Dedifferentiated amniotic fluid mesenchymal stem cell (primary cell): Measurements from ENCODE around the gene BCL2L1.

Source experiments
- DNase-seq: peaks from one replicate; pipeline ENCODE4 v3.0.0-alpha.2; 2016; ENCODE audit errors: extremely low spot score

The BCL2L1 gene

DNA sequence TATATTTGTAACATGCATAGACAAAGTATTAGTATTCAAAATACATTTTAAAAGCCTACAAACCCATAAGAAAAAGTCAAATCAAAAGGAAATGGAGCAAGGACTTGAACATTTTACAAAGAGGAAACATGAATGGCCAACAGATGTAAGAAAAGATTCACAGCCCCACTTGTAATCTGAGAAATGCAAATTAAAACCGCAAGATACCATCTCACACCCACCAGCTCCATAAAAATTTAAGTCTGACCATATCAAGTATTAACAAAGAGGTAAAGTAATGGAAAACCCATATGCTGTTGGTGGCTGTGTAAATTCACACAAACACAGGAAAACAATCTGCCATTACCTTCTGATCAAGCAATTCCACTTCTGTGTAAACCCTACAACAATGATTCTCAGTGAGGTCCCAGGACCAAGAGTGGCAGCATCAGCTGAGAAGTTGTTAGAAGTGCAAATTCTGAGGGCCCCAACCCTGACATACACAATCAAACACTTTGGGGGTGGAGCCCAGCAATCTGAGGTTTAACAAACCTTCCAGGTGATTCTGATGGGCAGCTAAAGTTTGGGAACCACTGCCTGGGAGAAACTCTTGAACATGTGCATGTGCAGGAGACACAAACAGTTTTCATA, 30.9 kb downstream of the BCL2L1 start:
- DNase-seq = no peak

DNA sequence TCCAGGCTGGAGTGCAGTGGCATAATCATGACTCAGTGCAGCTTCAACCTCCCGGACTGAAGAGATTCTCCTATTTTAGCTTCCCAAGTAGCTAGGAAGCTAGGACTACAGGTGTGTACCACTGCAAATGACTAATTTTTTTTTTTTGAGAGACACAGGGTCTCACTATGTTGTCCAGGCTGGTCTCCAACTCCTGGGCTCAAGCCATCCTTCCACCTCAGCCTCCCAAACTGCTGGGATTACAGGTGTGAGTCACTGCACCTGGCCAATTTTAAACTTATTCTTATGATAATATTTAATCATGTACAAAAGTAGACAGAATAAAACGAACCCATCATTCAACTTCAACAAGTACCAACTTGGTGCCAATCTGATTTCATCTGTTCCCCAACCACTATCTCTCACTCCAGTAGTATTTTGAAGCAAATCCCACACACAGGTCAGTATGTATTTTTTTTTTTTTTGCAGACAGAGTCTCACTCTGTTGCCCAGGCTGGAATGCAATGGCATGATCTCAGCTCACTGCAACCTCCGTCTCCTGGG, 32.5 kb downstream of the BCL2L1 start:
- no peak for DNase-seq

DNA sequence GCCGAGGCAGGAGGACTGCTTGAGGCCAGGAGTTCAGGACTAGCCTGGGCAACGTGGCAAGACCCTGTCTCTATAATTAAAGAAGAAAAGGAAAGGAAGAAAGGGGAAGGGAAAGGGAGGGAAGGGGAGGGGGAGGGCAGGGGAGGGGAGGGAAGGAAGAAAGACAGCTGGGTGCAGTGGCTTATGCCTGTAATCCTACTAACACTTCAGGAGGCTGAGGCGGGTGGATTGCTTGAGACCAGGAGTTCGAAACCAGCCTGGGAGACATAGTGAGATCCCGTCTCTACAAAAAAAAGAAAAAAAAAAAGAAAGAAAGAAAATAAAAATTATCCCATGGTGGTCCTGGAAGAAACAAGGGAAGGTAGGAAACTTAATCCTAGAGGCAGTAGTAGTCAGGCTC, 33.5 kb downstream of the BCL2L1 start:
- DNase-seq = no peak

DNA sequence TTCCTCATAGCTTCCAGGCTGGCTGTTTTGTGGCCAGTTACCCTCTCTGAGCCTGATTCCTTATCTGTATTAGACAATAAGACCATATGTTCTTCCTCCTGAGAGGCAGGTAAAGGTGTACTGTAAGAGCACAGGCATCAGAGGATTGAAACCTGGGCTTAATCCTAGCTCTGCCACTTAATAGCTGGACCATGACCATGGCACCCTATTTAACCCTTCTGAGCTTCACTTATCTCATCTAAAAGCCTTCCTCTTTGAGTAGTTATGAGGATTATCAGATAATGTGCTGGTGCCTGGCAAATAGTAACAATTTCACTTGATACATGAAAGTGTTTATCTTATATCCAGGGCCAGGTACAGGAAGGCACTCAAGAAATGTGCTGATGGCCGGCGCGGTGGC, 34.9 kb downstream of the BCL2L1 start:
- no peak for DNase-seq

DNA sequence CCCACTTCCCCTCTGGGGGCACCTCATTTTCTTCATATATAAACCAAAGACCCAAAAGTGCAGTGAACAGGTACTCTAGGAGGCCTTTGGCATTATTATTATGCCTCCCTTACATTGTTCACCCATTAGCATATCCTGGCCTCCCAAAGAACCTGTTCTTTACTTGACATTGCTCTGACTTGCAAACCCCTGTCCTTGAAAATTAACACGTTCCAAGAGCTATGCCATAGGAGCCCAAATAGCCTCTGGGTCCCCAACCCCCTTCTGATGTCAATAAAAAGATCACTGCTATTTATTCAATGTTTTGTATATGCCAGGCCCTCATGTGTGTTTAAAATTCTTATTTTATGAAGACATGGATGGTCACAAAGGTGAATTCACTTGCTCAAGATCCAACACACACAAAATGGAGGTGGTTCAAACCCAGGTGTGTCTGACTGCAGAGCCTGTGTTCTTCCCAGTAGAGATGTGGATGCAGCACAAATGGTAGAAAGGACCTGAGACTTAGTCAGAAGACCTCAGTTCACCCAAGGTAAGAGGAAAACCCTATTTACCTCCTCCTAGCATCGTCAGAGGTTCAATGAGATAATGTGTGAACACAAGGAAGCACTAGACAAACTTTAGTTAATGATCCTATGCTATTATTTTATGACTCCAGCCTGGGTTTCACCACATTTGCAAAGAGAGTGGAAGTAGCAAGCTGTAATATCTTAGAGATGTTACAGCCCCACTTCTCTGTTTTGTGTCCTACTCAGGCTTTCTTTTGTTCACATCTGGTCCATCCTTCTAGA, 36.6 kb downstream of the BCL2L1 start:
- DNase-seq = no peak

DNA sequence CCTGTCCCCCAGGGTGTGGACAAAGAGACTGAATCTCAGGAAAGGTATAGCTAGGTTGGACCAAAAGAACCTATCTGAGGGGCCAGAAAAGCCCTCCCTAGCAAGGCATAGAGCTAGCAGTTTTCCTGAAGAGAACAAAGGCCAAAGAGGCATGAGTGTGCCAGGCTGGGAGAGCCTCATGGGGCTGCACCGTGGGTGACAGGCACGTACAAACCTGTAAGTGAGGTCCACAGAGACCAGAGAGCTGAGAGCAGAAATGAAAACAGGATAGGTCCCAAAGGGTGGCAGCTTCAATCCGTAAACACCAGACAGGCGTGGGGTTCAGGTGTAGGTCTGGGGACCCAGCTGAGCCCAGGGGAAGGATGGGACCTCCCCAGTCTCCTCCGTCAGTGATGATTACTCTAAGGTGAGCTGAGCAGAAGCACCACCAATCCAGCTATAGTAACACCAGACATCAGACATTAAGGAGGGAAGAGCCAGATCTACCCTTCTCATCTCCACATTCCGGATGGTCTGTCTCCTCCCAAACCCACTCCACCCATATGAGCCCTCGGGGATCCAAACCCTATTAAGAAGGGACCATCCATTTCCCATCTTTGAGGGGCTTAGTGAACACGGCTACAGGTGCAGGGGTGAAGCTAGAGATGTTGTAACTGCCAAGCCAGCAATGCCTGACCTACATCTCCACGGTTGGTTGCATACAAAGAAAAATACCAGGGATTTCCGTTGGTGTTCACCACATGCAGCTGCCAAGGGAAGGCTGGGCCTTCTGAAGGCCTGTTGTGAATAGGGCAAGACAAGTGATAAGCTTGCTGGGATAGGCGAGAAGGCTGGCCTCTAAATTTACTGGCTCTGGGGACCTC, 38.3 kb downstream of the BCL2L1 start:
- no peak for DNase-seq

DNA sequence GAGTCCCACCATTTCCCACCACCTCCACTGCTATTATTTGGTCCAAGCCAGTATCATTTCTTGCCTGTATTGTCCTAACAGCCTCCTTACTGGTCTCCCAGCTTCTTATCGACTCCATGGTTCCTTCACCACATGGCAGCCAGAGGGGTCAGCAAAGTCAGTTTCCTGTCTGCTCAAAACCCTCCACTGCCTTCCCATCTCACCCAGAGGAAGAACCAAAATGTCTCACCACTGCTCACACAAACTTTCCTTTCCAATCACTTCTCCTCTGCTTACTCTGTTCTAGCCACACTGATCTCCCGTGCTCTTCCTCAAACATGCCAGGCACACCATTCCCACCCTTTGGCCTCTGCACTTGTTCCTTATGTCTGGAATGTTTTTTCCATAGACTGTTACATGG, 39.7 kb downstream of the BCL2L1 start:
- no peak for DNase-seq

DNA sequence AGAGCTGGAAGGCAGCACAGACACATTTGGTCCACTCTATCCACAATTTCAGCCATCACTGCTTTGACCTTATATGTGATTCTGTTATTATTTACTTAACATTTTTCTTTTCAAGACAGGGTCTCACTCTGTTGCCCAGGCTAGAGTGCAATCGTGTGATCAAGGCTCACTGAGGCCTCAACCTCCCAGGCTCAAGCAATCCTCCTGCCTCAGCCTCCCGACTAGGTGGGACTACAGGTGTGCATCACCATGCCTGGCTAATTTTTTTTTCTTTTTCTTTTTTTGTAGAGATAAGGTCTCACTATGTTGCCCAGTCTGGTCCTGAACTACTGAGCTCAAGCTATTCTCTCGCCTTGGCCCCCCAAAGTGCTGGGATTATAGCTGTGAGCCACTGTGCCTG, 40.3 kb downstream of the BCL2L1 start:
- no peak for DNase-seq

DNA sequence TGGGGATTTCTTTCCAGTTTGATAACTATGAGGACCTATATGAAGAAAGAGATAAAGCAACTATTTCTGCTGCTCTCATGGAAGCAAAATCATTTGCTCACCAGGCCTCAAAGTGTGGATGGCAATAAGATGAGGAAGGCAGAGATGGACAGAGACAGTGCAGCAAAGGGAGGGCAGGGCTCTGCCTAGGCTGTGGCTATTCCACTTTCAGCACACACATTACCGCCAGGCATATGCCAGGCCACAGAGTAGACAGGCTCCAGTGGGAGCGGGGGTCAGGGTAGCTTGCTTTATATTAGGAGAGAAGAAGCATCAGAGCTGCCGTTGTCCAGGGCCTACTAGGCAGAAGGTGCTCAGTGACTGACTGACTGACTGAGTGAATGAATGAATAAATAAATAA, 40.9 kb downstream of the BCL2L1 start:
- DNase-seq = no peak

DNA sequence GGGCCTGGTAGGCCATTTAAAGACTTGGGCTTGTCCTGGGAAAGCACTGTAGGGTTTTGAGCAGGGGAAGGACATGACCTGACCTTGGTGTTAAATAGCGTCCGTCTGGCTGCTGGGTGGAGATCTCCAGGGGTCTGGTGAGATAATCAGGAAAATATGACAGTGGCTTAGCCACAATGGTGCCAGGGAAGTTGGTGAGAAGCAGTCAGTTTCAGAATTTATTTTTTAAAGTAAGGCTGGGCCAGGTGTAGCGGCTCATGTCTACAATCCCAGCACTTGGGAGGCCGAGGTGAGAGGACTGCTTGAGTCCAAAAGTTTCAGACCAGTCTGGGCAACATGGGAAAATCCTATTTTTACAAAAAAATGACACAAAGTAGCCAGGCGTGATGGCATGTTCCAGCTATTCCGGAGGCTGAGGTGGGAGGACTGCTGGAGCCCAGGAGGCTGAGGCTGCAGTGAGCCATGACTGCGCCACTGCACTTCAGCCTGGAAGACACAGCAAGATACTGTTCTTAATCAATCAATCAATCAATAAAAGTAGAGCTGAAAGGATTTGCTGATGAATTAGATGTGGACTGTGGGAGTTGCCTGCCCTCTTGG, 41.4 kb downstream of the BCL2L1 start:
- DNase-seq = no peak

DNA sequence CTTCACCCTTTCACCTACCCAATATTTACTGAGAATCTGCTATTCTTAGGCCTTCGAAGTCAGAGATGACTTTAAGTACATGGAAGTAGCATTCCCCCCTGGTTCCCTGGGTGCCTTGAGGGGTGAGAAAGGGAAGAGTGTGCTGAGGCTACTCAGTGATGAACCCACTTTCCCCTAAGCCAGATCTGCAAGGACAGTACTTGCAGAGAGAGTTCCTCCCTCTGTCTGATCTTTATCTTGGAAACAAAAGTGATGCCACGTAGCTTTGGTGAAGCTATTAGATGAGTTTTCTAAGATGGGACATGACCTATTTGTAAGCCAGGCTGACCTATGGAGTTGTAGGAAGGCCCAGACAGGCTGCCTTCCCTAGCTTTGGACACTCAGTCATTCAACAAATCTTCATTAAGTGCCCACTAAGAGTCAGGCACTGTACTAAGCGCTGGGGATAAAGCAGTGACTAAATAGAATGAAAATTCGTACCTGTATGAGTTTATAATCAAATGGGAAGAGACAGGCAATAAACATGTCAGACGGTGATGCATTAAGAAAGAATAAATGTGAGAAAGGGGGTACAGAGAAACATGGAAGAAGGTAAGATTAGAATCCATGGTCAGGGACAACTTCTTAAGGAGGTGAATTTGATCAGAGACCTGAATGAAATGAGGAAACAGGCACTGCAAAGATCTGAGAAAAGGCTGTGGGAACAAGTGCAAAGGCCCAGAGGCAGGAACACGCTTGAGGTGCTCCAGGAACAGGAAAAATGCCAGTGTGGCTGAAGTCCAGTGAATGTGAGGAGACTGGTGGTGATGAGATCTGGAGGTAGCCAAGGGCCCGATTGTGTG, 42.2 kb downstream of the BCL2L1 start:
- DNase-seq = no peak

DNA sequence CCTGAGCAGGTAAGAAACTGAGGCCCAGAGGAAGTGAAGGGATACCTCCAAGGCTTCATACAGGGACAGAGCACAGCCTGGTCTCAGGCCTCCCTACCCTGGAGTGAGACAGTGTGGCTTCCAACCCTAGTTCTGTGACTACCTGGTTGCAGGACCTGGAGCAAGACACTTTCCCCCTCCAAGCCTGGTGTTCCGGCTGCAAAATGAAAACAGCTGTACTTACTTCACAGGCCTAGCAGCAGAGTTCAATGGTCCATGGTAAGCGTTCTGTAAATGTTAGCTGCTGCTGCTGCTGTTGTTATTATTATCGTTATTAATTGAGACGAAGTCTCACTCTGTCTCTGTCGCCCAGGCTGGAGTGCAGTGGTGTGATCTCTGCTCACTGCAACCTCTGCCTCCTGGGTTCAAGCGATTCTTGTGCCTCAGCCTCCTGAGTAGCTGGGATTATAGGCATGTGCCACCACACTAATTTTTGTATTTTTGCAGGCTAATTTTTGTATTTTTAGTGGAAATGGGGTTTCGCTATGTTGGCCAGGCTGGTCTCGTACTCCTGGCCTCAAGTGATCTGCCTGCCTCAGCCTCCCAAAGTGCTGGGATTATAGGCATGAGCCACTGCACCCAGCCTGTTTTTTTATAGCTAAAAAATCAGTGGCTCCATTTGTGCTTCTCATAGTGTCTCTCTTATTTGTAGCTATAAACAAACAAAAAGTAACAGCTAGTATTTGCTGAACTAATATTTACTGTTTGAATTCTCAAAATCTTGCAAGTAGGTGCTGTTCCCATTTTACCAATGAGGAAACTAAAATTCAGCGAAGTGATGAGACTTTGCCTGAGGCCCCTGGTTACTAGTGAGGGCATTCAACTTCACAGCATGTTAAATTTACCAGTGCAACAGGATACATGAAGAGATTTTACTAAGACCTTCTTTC, 43.0 kb downstream of the BCL2L1 start:
- DNase-seq = no peak

DNA sequence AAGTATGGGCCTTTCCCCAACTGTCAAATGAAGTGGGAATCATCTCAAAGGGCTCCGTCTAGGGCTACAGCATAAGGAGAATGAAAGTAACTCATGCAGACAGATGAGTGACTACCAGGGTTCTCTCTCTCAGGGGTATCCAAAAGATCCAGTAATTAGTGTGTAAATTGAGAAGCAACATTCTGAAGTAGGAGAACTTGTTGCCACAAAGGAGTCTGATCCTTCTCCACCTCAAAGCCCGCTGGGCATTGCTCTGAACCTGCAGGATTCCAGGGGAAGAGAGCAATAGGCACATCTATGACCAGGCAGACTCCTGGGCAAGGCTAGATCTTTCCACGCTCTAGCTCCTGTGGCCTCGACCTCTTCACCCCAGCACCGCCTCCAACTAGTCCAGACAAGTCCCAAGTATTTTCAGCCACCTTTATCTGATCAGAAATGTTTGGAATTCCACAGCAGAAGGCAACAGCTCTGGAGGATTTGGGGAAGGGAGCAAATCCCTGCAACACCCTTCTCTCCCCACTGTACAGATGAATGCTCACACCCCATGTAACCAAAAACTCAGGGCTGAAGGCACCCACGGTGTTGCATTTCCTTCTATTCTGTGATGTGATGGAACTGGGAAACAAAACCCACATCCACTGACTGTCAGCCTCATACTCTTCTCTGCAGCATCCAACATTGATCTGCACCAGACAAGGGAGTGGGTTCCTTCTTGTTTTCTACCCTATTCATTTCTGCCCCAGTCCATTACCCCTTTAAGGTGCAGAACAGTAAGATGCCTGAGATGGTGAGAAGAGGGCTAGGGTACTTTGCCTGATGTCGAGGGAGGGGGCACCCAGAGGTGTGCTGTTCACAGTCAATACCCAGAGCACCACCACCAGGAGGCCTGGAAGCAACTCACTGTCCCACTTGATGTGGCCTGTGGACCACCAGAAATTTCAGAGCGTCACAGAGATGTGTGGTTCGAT, 44.0 kb downstream of the BCL2L1 start:
- DNase-seq = peak; percentile 18

DNA sequence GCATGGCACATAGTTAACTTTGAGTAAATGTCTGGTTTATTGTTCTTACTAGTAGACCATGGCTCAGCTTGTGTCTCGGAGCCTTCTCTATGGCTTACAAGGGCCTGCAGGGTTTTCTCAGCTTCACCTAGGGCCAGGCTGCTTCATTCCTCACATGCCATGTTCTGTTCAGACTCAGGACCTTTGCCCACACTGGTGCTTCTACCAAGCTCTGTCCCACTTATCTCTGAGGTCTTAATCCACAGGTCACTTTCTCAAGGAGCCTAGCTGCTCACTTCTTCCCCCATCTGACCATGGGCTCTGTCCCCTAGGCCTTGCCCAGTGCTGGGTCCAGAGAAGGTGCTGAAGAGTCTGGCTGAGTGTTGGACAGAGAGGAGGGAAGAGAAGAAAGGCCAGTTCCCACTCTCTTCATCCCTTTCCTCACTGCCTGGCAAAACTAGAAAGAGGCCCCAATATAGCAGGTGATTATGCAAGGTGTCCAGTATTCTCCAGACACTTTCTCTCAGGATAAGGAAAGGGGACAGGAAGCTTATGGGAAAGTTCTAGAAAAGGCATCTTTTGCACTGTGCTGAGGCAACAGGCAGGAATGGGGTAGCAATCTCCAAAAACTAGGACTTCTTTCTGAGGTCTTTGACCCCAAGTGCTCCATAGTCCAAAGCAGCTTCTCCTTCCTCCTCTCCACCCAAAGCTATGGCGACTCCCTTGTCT, 45.0 kb downstream of the BCL2L1 start:
- no peak for DNase-seq

DNA sequence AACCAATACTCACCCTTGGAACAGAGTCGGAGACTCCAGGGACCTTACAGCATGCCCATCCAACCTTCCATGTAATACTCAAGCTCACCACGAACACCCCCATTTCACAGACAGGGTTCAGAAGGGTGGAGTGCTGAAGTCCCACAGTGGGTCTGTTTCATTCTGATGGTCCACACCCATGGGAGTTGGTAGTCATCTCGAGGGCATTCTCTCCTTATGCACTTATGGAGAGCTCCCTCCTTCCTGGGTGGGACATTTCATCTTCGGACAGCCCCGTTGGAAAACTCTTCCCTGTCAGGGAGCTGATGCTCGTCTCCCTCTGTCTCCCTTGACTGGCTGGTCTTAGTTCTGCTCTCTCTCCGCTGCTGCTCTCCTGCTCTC, 46.1 kb downstream of the BCL2L1 start:
- DNase-seq = no peak

DNA sequence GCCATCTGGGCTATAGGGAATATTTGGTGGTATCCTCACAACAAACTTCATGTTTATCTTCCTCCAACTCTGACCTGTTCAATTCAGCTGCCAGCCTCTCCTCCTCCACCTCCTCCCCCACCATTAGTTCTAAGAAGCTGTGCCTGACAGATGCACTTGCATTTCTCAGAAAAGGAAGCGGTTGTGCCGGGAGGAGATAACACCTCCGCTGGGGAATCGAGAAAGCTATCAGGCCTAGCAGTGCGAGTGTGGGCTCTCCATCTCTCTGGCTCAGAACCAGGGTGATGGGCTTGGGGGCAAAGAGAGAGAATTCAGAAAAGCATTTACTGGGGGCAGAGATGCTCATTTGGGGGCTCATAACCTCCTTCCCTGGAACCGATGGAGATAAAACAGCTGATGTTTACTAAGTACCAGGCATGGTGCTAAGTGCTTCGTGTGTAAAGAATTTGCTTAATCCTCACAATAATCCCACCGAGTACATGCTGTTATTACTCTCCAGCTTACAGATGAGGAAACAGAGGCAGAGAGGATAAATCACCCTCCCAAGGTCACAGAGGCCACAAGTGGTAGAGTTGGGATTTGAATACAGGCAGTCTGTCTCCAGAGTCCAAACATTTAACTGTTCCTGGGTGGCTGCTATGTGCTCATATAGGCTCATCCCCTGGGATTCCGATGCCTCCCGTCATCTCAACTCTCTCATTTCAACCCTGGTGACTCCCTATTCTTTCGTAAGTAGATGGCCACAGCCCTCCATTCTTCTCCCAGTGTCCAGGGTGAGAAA, 46.6 kb downstream of the BCL2L1 start:
- DNase-seq = no peak
